NCI-H1105 (cell line): ENCODE measurements around the gene PGAP2.
"Not testable (repeated sequence)": the region's sequence is repeated elsewhere in the genome, so short reads cannot be mapped to it uniquely, and the experiment has no call there.

Source experiments
- DNase-seq: peaks from one replicate; lab custom pipeline; 2025; lab: John Stamatoyannopoulos, UW

The PGAP2 gene

DNA sequence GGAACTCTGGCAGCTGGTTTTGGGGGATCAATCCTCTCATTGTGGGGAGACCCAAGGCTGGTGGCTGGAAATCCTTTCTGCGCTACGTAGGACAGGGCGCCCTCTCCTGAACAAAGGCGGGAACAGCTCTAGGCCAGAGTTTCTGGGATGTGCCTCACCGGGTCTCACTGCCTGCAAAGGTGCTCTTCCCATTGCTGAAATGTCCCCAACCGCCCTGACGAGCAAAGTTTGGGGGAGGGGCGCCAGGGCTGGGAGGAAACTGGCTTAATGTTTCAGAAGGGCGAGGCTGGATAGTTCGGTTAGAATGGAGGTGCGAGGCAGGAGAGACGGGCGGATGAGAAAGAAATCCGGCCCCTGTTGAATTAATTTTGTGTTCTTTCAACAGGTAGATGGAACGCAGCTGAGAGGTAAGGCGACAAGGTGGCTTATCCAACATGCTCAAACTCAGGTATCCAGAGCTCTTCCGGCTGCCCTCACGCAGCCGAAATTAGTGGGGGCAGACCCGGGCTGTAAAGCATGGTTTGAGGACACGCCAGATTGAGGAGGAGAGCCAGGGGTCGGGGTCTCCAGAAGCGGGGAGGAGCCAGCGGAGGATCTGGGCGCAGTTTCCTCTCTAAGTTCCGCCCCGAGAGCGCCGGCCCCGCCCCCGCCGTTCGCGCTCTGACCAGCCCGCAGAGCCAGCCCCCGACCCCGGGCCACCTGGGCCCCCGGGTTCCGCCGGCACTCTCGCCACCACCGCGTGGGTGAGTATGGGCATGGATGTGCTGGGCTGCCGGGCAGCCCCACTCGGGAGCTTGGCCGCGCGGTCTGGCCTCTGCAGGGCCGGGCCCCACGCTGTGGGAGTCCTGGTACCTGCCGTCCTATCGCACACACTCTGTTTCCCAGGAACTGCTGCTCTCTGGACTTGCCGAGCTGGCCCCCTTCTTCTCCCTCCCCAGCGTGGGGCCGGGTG, at the start of gene PGAP2:
TSS of gene PGAP2 (plus strand) at position 652 of the 952 bp plus-strand sequence. CDS start 2,700 bp downstream, outside the sequence.
- peak; percentile 74 for DNase-seq

- no peak for DNase-seq
Observed at GRCh38 chr11:3764266-3764665, 44.1 kb upstream of the PGAP2 start.

- not testable (repeated sequence) for DNase-seq
Observed at GRCh38 chr11:3766836-3767235, 41.5 kb upstream of the PGAP2 start.

DNA sequence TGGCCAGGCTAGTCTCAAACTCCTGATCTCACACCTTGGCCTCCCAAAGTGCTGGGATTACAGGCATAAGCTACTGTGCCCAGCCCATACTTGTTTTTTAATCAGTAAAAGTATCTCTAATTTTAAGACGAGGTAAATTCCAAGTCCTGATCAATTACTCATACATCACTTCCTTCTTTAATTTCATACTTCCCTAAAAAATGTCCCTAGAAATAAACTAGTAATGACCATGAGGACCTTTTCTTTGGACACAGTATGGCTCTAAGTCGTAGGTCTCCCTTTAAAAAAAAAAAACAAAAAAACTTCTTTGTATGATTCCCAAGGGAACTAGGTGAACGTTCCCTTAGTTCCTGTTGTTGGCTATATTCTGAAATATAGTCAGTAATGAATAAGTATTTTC, 40.8 kb upstream of the PGAP2 start:
- no peak for DNase-seq

GRCh38 chr11:3773180-3773579, 35.2 kb upstream of the PGAP2 start:
- no peak for DNase-seq

GRCh38 chr11:3775736-3776406, 32.5 kb upstream of the PGAP2 start:
- DNase-seq, result no peak

DNA sequence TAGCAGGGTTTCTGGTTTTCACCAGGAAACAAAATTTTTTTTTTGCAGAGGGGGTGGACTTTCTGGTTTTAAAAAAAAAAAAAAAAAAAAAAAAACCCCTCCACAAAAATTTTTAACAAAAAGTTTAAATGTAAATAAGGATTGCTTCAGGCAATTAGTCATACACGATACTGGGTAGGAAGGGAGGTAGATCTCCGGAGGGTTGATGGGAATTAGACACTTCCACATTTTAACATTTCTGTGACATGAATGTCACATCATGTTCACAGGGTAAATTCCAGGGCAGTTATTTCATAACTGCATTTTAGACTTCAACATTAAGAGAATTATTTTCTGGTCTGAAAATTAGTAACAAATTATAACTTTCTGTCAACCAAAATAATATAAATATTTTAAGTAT, 26.9 kb upstream of the PGAP2 start:
- no peak for DNase-seq

DNA sequence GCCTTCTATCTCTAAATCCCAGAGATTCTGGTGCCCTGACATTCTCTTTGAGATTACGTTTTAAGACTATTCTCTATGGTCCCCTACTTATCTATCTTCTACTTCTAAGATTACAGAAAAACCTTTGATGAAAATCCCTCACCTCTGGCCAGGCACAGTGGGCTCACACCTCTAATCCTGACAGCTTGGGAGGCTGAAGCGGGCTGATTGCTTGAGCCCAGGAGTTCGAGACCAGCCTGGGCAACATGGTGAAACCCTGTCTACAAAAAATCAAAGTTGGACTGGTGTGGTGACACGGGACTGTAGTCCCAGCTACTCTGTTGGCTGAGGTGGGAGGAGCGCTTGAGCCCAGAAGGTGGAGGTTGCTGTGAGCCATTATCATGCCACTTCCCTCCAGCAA, 25.4 kb upstream of the PGAP2 start:
- DNase-seq, result no peak

DNA sequence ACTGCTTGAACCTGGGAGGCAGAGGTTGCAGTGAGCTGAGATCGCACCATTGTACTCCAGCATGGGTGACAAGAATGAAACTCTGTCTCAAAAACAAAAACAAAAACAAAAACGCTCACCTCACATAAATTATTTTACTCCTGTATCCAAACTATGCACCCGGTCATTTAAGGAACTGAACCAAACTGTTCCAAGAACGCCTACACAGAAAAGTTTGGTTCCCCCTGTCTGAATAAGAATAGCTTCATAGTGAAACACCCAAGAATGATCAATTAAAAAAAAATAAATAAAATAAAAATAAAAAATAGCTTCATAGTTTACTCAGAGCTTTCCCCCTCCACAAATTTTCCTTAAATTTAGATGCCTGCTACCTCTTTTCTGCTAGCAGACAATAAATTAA, 24.7 kb upstream of the PGAP2 start:
- no peak for DNase-seq

DNA sequence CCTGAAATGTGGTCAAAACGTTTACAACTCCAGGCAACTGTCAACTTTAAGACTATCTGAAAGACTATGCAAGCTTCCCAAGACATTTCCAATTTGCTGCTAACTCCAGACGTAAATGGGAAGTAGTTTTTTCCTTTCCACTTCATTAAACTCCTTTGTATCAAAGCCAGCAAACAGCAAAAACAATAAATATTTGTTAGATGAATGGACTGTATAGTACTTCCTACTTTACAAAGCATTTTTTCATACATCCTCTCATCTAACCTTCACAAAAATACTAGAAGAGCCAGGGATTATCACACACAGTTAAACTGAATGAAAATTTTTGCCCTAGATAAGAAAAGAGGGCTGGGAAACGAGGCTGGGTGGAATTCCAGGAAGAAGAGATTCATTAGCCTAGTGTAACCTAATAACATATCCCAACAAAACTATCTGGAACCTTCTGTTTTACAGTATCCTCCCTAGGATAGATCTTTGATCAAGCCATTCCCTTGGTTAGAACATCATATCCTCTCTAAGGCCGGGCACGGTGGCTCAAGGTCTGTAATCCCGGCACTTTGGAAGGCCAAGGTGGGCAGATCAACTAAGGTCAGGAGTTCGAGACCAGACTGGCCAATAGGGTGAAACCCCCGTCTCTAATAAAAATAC, 21.5 kb upstream of the PGAP2 start:
- DNase-seq, result no peak

GRCh38 chr11:3794387-3794786, 14.0 kb upstream of the PGAP2 start:
- DNase-seq, result not testable (repeated sequence)

- no peak for DNase-seq
Observed at GRCh38 chr11:3795131-3796001, 13.0 kb upstream of the PGAP2 start.

DNA sequence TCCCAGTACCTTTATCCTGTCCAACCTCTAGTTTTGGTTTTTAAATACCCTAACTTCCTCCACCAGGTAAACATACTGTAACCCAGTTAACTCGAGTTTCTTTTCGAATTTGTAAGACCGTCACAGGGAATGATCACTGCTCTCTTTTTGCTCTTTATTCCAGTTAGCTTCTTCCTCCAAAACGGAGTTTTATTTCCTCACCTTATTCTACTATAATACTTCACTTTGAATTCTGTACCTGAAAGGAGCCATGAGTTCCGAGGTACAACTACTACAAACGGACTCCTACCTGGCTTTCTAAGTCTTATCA, 12.4 kb upstream of the PGAP2 start:
- no peak for DNase-seq

- no peak for DNase-seq
Observed at GRCh38 chr11:3796346-3796745, 12.0 kb upstream of the PGAP2 start.

GRCh38 chr11:3796801-3797328, 11.5 kb upstream of the PGAP2 start:
- peak; percentile 47 for DNase-seq

DNA sequence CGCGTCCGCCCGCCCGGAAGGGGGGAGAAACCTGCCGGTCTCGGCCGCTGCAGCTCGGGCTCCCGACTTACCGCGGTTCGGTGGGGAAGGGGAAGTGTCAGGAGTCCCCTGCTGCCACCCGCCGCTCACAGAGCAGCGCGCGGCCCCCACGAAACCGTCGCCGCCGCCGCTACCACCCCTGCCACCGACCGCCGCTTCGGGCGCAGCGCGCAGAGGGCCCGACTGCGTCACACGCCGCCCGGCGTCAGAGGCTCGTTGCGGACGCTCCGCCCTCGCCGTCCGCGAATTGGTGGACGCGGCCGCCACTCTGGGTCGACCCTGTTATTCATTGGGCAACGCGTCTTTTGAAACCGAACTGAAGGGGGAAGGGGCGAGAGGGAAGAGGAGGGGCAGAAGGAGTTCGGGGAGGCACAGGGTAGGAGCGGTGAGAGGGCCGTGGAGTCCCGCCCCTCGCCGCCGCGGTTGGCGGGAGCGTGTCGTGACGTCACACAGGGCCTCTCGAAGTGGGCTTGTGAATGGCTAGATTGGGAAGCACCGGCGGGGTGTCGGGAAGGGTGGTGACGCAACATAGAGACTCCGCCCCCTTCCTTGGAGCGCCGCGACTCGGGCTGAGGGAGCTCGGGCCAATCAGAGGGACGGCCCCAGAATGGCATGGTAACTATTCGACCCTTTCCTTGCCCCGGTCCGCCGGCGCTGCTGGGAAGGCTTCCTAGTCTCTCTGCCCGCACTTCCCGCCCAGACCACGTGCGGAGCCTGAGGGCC, 10.8 kb upstream of the PGAP2 start, which contains the start of gene NUP98:
TSS of gene NUP98 (minus strand) at position 226 of the 762 bp plus-strand sequence. CDS start 15,437 bp downstream, outside the sequence.
- DNase-seq, result peak; percentile 99

DNA sequence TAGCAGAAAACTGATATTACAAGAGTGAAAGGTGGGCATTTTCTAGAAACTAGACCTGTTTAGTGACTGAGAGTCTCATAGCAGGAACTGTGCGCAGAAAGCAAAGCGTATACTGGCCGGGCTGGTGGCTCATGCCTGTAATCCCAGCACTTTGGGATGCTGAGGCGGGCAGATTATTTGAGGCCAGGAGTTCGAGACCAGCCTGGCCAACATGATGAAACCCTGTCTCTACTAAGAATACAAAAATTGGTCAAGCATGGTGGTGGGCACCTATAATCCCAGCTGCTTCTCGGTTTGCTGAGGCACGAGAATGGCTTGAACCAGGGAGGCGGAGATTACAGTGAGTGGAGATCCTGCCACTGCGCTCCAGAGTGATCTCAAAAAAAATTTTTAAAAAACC, 9.2 kb upstream of the PGAP2 start:
- DNase-seq, result no peak

DNA sequence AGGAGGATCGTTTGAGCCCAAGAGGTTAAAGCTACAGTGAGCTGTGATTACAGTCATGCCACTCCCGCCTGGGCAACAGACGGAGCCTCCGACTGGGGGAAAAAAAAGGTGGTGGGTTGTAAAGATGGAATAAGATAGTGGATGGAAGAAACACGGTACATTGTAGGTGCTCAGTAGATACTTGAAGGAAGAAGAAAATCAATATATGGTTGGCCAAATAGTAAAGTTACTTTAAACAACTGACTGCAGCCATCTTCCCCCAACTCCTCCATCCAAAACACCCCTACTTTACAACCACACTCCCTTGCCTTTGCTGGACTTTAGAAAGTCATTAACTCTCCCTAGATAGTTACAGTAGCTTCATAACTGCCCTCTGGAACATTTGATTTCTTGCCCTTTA, 8.5 kb upstream of the PGAP2 start:
- no peak for DNase-seq

- no peak for DNase-seq
Observed at GRCh38 chr11:3802011-3802790, 6.2 kb upstream of the PGAP2 start.
